ENCODE data around the gene GIMAP8.

DNA sequence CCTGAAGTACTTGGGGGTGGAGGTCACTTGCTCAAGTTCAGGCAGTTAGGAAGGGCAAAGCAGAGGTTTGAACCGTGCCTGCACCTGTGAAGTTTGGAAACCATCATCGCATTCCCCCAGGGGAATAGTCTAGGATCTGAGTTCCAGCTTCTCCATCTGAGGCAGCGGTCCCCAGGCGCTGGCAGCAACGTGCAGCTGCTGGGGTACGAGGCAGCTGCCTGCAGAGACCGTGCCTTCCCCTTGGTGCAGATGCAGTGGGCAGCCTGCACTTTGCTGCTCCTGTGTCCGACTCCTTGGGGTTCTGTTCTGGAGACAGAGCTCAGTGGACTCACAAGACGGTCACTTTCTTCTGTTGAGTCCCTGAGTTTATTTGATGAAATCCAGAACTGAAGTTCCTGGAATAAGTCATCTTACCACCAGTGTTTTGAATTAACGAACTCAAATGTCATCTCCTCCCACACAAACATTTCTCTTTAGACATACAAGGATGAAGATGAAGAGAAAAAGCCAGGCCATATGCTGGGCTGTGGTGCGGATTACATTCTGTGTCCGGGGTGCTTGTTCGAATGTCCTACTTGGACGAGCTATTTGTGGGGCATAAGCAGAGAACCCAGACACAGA, 19.9 kb upstream of the GIMAP8 start:
- no peak for TF ChIP-seq ZFX (IDR thresholded peaks at IDR 0.05; ENCODE audit: borderline replicate concordance)
- TF ChIP-seq, protein P1, sequence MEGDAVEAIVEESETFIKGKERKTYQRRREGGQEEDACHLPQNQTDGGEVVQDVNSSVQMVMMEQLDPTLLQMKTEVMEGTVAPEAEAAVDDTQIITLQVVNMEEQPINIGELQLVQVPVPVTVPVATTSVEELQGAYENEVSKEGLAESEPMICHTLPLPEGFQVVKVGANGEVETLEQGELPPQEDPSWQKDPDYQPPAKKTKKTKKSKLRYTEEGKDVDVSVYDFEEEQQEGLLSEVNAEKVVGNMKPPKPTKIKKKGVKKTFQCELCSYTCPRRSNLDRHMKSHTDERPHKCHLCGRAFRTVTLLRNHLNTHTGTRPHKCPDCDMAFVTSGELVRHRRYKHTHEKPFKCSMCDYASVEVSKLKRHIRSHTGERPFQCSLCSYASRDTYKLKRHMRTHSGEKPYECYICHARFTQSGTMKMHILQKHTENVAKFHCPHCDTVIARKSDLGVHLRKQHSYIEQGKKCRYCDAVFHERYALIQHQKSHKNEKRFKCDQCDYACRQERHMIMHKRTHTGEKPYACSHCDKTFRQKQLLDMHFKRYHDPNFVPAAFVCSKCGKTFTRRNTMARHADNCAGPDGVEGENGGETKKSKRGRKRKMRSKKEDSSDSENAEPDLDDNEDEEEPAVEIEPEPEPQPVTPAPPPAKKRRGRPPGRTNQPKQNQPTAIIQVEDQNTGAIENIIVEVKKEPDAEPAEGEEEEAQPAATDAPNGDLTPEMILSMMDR (IDR thresholded peaks at IDR 0.05), result no peak

Data from 22Rv1 (cell line).